NCI-H2107 treated with DMSO at 0.1 percent for 48 hours (cell line): ENCODE measurements around the gene SAMD11.

Experiments used
- DNase-seq: peaks from one replicate; lab custom pipeline; 2025; ENCODE audit not compliant: unreplicated experiment; lab: John Stamatoyannopoulos, UW

Gene SAMD11

GRCh38 chr1:961132-961669 is 37.5 kb downstream of the SAMD11 start:
- DNase-seq = no peak

GRCh38 chr1:962381-963300 is 38.9 kb downstream of the SAMD11 start:
- DNase-seq = no peak

GRCh38 chr1:963301-963651 is 39.6 kb downstream of the SAMD11 start:
- no peak for DNase-seq

GRCh38 chr1:963746-964525 is 40.2 kb downstream of the SAMD11 start:
- no peak for DNase-seq

GRCh38 chr1:964691-965525 is 41.2 kb downstream of the SAMD11 start:
- DNase-seq = no peak

- no peak for DNase-seq
Measured at GRCh38 chr1:965526-966134, 41.9 kb downstream of the SAMD11 start.

GRCh38 chr1:966135-966703 is 42.5 kb downstream of the SAMD11 start, which contains the start of gene PLEKHN1:
PLEKHN1 (plus strand) TSS chr1:966482; CDS start chr1:966532, 50 bp downstream.
- no peak for DNase-seq

GRCh38 chr1:966704-967300 is 43.1 kb downstream of the SAMD11 start:
- DNase-seq = no peak

- no peak for DNase-seq
Measured at GRCh38 chr1:967466-968343, 44.0 kb downstream of the SAMD11 start.

GRCh38 chr1:969260-969855 is 45.6 kb downstream of the SAMD11 start:
- DNase-seq = no peak

GRCh38 chr1:970242-970972 is 46.7 kb downstream of the SAMD11 start:
- DNase-seq = no peak

GRCh38 chr1:970973-971730 is 47.4 kb downstream of the SAMD11 start:
- no peak for DNase-seq

- no peak for DNase-seq
Measured at GRCh38 chr1:971751-972506, 48.2 kb downstream of the SAMD11 start.

- DNase-seq = no peak
Measured at GRCh38 chr1:972726-973458, 49.2 kb downstream of the SAMD11 start.

GRCh38 chr1:973459-974292 is 50.0 kb downstream of the SAMD11 start:
- DNase-seq = no peak
